GM23338 (cell line): ENCODE data around the gene SIGLEC6. TPM values are rescaled to one million over a fixed set of nuclear protein-coding genes. Genes with fewer than 3 reads are reported as not detected.
A peak's percentile ranks its signal among the peaks of the same experiment; 100 is the strongest.

Experiments
- ATAC-seq: fragments of 200-7000 bp; cut with Tn5 transposase; 3 replicates; pipeline ENCODE4 v1.9.1; 2020
- DNase-seq: peaks from one replicate; pipeline ENCODE4 v3.0.0-alpha.2; 2015; ENCODE audit warnings: low spot score
- H2AFZ ChIP-seq: fragments of 200-600 bp; sonication (generic); 2 replicates; pipeline ENCODE4 v1.8.0; 2016; ENCODE audit warnings: antibody characterized with exemption, mild to moderate bottlenecking, moderate library complexity
- H3F3A ChIP-seq: fragments of 200-600 bp; sonication (generic); replicated peaks from 2 replicates; pipeline ENCODE4 v1.8.0; 2017; ENCODE audit warnings: antibody characterized with exemption, mixed run types, low read depth
- H3K27ac ChIP-seq: fragments of 200-600 bp; sonication (generic); 2 replicates; pipeline ENCODE4 v1.6.1; 2016; ENCODE audit warnings: low read depth
- H3K27me3 ChIP-seq: fragments of 200-600 bp; sonication (generic); 2 replicates; pipeline ENCODE4 v1.8.0; 2016; ENCODE audit warnings: mild to moderate bottlenecking, mixed run types, moderate library complexity; ENCODE audit not compliant: insufficient read depth
- H3K36me3 ChIP-seq: fragments of 200-600 bp; sonication (generic); 2 replicates; pipeline ENCODE4 v1.8.0; 2016; ENCODE audit warnings: mild to moderate bottlenecking; ENCODE audit not compliant: insufficient read depth
- H3K4me1 ChIP-seq: fragments of 200-600 bp; sonication (generic); 2 replicates; pipeline ENCODE4 v1.8.0; 2016; ENCODE audit warnings: mild to moderate bottlenecking, moderate library complexity; ENCODE audit not compliant: insufficient read depth
- H3K4me2 ChIP-seq: fragments of 200-600 bp; sonication (generic); 2 replicates; pipeline ENCODE4 v1.7.1; 2017; ENCODE audit warnings: mixed run types
- H3K4me3 ChIP-seq: fragments of 200-600 bp; sonication (generic); 2 replicates; pipeline ENCODE4 v1.6.1; 2016; ENCODE audit warnings: mixed run types
- H3K79me2 ChIP-seq: fragments of 200-600 bp; sonication (generic); replicated peaks from 2 replicates; pipeline ENCODE4 v1.8.0; 2017; ENCODE audit warnings: mild to moderate bottlenecking; ENCODE audit not compliant: insufficient read depth
- H3K9me2 ChIP-seq: fragments of 200-600 bp; sonication (generic); 2 replicates; pipeline ENCODE4 v1.8.0; 2017; ENCODE audit not compliant: insufficient read depth
- H4K20me1 ChIP-seq: fragments of 200-600 bp; sonication (generic); replicated peaks from 2 replicates; pipeline ENCODE4 v1.8.0; 2017; ENCODE audit warnings: mild to moderate bottlenecking; ENCODE audit not compliant: insufficient read depth
- H3K27ac Mint-ChIP-seq: 2 replicates; pipeline ENCODE4 v1.8.0; 2020; ENCODE audit warnings: inconsistent platforms, mild to moderate bottlenecking, moderate library complexity, mixed read lengths
- H3K27me3 Mint-ChIP-seq: 3 replicates; pipeline ENCODE4 v1.8.0; 2022; ENCODE audit warnings: low read depth, mild to moderate bottlenecking, moderate library complexity, mixed read lengths, inconsistent platforms; ENCODE audit not compliant: insufficient read depth, poor library complexity
- H3K36me3 Mint-ChIP-seq: 3 replicates; pipeline ENCODE4 v1.8.0; 2021; ENCODE audit warnings: low read depth, mild to moderate bottlenecking, inconsistent platforms, moderate library complexity, mixed read lengths
- H3K4me1 Mint-ChIP-seq: 3 replicates; pipeline ENCODE4 v1.8.0; 2020; ENCODE audit warnings: mild to moderate bottlenecking, inconsistent platforms, mixed read lengths
- H3K4me3 Mint-ChIP-seq: 3 replicates; pipeline ENCODE4 v1.8.0; 2021; ENCODE audit warnings: moderate library complexity, mild to moderate bottlenecking, inconsistent platforms, mixed read lengths
- H3K9me3 Mint-ChIP-seq: 3 replicates; pipeline ENCODE4 v1.8.0; 2020; ENCODE audit warnings: moderate library complexity, mild to moderate bottlenecking, inconsistent platforms, mixed read lengths
- ETS1 ChIP-seq: IDR thresholded peaks from 2 replicates; pipeline ENCODE4 v1.6.1; 2016; ENCODE audit warnings: antibody characterized with exemption
- EZH2phosphoT487 ChIP-seq: fragments of 200-600 bp; sonication (generic); IDR thresholded peaks from one replicate; pipeline ENCODE4 v1.8.1; 2018; ENCODE audit warnings: antibody characterized with exemption; ENCODE audit not compliant: unreplicated experiment
- JUNB ChIP-seq: IDR thresholded peaks from one replicate; pipeline ENCODE4 v1.6.1; 2016; ENCODE audit warnings: antibody characterized with exemption; ENCODE audit not compliant: unreplicated experiment
- POLR2AphosphoS5 ChIP-seq: IDR thresholded peaks from 2 replicates; pipeline ENCODE4 v1.6.1; 2016; ENCODE audit warnings: antibody characterized with exemption, low read depth
- REST ChIP-seq: IDR thresholded peaks from one replicate; pipeline ENCODE4 v1.6.1; 2018; ENCODE audit warnings: antibody characterized with exemption; ENCODE audit not compliant: unreplicated experiment
- polyA plus RNA-seq: library from polyadenylated mRNA; unstranded; fragments of >200 nt; fragmentation: Nextera tagmentation; extraction: Ambion mirVana; gene quantifications from 2 replicates; pipeline ENCODE4 v1.2.1, GENCODE V29; 2016
- total RNA-seq: library from RNA; depleted of rRNA; stranded (reverse); fragments of >200 nt; shearing (Covaris generic); gene quantifications from 2 replicates; pipeline ENCODE4 v1.2.3, GENCODE V29; 2014

Gene SIGLEC6
- total and polyA plus RNA-seq, 2 experiments from 2014 or later = 0.76 TPM; not detected in 1

GRCh38 chr19:51571599-51571998 lies 40.1 kb upstream of the SIGLEC6 start:
- peak overlapping the region; percentile 90 for H3K27ac Mint-ChIP-seq
- no peak overlapping the region for H3K27ac ChIP-seq
- TF ChIP-seq ETS1 (no peak), JUNB (no peak), EZH2phosphoT487 (no peak), POLR2AphosphoS5 (no peak), REST (no peak)

DNA sequence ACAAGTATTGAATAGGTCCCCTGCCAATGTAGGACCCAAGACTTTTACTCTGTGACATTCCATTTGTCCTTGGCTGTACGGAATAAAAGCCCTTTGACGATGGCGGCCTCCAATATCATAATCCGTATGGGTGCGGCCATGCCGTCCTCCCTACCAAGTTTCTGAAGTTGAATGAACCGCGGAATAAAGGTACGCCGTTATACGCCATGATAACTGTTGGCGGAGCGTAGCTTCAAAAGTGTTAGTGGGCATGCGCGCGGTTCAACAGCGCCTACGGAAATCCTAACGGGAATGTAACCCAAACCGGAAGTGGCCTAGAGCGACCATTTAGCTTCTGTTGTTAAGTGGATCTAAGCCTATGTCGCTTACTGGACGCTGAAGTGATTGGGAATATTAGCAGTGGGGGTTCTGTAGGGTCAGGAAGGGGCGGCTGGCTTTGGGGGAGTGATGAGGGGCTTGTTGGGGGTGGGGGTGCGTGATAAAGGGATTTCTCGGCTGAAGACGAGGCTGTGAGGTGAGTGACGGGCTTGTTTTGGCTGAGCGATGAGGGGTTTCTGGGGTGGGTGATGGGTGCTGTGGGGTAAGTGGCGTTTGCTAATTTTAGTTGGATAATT lies 39.6 kb upstream of the SIGLEC6 start, which contains the start of gene ZNF175:
TSS of gene ZNF175 (plus strand) at position 322 of the 614 bp plus-strand sequence. CDS start 2,047 bp downstream, outside the sequence.
- Mint-ChIP-seq H3K4me1 (peaks cover 10% of the 10 kb centered on the region; the same call in 2 of the 3 replicates), H3K27me3 (peaks cover 2% of the 10 kb centered on the region), H3K9me3 (no peaks in the 10 kb centered on the region; the same call in 2 of the 3 replicates), H3K4me3 (peak within 1 kb of the TSS; percentile 88), H3K27ac (peak within 1 kb of the TSS; percentile 90), H3K36me3 (peaks cover 8% of the 10 kb centered on the region; the same call in 1 of the 3 replicates)
- Histone ChIP-seq H2AFZ (no peak within 1 kb of the TSS; the same call in 1 of the 2 replicates), H4K20me1 (no peaks in the 10 kb centered on the region), H3F3A (no peaks in the 10 kb centered on the region), H3K27me3 (peaks cover 8% of the 10 kb centered on the region; the same call in 1 of the 2 replicates), H3K4me1 (no peaks in the 10 kb centered on the region), H3K36me3 (peaks cover 11% of the 10 kb centered on the region; the same call in 1 of the 2 replicates), H3K79me2 (peaks cover 12% of the 10 kb centered on the region), H3K27ac (no peak within 1 kb of the TSS), H3K4me3 (peak within 1 kb of the TSS; percentile 79), H3K9me2 (no peaks in the 10 kb centered on the region), H3K4me2 (peak within 1 kb of the TSS; percentile 94)
- DNase-seq (peak; percentile 98), ATAC-seq (peak; percentile 99)
- peak; percentile 99 for TF ChIP-seq ETS1
- peak; percentile 65 for TF ChIP-seq POLR2AphosphoS5
- TF ChIP-seq REST = no peak

More at GRCh38 chr19:51571599-51571998, 40.1 kb upstream of the SIGLEC6 start:
- H3F3A ChIP-seq = no peaks in the 10 kb centered on the region
- H3K4me2 ChIP-seq = peak overlapping the region; percentile 94
- peaks cover 3% of the 10 kb centered on the region for H3K27me3 Mint-ChIP-seq
- peak overlapping the region; percentile 79 for H3K4me3 ChIP-seq
- no peak; the same call in 1 of the 3 replicates for ATAC-seq
- no peaks in the 10 kb centered on the region for H4K20me1 ChIP-seq
- peaks cover 11% of the 10 kb centered on the region; the same call in 1 of the 2 replicates for H3K36me3 ChIP-seq
- peaks cover 12% of the 10 kb centered on the region for H3K79me2 ChIP-seq
- H3K27me3 ChIP-seq = peaks cover 8% of the 10 kb centered on the region; the same call in 1 of the 2 replicates
- H3K36me3 Mint-ChIP-seq = peaks cover 10% of the 10 kb centered on the region; the same call in 2 of the 3 replicates
- no peak for DNase-seq
- peak overlapping the region; percentile 88 for H3K4me3 Mint-ChIP-seq
- H2AFZ ChIP-seq = no peak overlapping the region; the same call in 1 of the 2 replicates
- peaks cover 10% of the 10 kb centered on the region; the same call in 2 of the 3 replicates for H3K4me1 Mint-ChIP-seq
- no peaks in the 10 kb centered on the region for H3K4me1 ChIP-seq
- no peaks in the 10 kb centered on the region for H3K9me2 ChIP-seq
- H3K9me3 Mint-ChIP-seq = no peaks in the 10 kb centered on the region
